Esophagus muscularis mucosa (tissue), 3 donors: Measurements from ENCODE around the gene PLG.
"Not testable (repeated sequence)": the region's sequence is repeated elsewhere in the genome, so short reads cannot be mapped to it uniquely, and the experiment has no call there.

Experiments used
- CTCF ChIP-seq, 3 experiments: fragments of 200-600 bp in 2 of 3; fragments of 450-650 bp in 1 of 3; sonication (generic) in 2 of 3; IDR thresholded peaks; one replicate each; pipeline ENCODE4 v1.5.1; 2017 to 2019; ENCODE audit warnings: antibody characterized with exemption in 3 of 3, mild to moderate bottlenecking in 2 of 3, moderate library complexity in 1 of 3
- EP300 ChIP-seq: sonication (generic); formaldehyde crosslinking; IDR thresholded peaks from one replicate; pipeline ENCODE4 v1.6.1; 2017; ENCODE audit warnings: antibody characterized with exemption

DNA sequence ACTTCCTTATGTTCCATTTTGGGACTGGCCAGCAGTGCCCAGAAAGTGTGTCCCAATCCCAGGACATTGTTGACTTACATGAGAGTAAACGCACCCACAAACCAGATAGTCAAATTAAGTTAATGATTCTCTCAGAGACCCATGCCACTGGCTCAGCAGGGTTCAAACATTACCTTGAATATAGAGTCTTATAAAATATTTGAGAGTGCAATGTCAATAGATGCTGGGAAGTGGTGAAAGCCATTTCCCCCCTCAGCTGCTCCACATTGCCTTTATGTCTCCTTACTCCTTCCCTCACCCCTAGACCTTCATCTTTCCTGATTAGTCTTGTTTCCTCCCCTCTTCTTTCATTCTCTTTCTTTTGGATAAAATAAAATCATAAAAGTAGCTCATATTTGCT lies 37.8 kb upstream of the PLG start, which contains the start of gene LPA:
- TF ChIP-seq CTCF (IDR thresholded peaks at IDR 0.05); EP300: not testable (repeated sequence)
